SU-DHL-6 (cell line): ENCODE data around the gene PDE4B.

ENCODE experiments used
- EZH2phosphoT487 ChIP-seq: fragments of 200-600 bp; sonication (generic), shearing (Covaris generic); conservative IDR thresholded peaks from 2 replicates; pipeline ENCODE4 v1.6.1; 2018; ENCODE audit warnings: mild to moderate bottlenecking, antibody characterized with exemption, low read length, moderate library complexity, mixed read lengths
- TF ChIP-seq, protein P1 (sequence below): fragments of 200-600 bp; sonication (generic); IDR thresholded peaks from one replicate; pipeline ENCODE4 v1.5.1; 2017; ENCODE audit warnings: antibody characterized with exemption, mild to moderate bottlenecking, low read length, moderate library complexity; ENCODE audit not compliant: insufficient read depth, poor library complexity, severe bottlenecking

DNA sequence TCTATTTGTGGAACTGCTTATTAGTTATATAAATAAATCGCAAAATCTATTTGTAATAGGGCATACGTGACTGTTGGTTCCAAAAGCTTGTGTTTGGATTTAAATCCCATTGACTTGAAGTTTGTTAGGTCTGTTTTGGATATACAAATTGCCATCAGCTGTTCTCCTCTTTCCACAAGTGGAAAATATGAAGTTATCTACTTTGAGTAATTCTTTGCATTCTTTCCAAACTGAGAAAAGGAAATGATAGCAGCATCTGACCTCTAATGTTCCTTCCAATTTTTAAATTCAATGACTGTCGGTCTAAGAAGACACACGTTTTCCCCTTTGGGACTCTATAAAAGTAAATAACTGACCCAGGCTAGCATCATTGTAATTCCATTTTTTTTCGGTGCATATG is 575.6 kb downstream of the PDE4B start:
- TF ChIP-seq, protein P1, sequence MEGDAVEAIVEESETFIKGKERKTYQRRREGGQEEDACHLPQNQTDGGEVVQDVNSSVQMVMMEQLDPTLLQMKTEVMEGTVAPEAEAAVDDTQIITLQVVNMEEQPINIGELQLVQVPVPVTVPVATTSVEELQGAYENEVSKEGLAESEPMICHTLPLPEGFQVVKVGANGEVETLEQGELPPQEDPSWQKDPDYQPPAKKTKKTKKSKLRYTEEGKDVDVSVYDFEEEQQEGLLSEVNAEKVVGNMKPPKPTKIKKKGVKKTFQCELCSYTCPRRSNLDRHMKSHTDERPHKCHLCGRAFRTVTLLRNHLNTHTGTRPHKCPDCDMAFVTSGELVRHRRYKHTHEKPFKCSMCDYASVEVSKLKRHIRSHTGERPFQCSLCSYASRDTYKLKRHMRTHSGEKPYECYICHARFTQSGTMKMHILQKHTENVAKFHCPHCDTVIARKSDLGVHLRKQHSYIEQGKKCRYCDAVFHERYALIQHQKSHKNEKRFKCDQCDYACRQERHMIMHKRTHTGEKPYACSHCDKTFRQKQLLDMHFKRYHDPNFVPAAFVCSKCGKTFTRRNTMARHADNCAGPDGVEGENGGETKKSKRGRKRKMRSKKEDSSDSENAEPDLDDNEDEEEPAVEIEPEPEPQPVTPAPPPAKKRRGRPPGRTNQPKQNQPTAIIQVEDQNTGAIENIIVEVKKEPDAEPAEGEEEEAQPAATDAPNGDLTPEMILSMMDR: no peak
- no peak for TF ChIP-seq EZH2phosphoT487
